ENCODE results near the gene PI4KB.

The PI4KB gene

DNA sequence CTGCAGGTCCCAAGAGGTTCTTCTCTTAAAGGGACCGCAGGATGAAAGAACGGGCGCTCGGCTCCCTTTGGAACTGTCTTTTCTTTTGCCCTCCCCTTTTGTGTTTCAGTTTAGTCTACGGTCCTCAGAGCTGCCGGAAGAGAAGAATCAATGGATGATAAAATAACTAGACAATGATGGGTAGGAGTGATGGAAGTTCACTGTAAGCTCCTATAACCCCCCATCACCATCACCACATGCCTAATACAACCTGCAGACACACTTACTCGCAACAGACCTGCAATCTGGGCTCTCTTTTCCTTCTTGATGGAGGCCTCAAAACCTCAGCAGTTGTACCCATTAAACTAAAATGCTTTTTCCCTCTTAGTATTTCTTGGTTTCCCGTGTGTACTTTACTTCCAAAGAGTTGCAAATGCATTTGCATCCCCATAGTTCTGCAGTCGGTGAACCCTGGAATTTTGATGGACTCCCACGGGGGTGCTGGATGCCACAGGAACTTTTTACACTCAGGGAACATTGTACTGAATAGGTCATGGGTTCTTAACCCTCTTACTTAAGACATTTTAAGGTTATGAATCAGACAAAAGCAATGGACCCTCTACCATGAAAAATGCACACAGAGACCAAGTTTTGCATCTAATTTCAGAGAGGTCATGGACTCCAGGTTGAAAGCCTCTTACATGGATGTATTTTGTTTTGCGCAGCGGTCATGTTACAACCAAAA lies 20.5 kb upstream of the PI4KB start:
- TF ChIP-seq HDGF (IDR thresholded peaks at IDR 0.05; ENCODE audit: borderline replicate concordance) (no peak), TARDBP (IDR thresholded peaks at IDR 0.05) (no peak), L3MBTL2 (conservative IDR thresholded peaks at IDR 0.05) (no peak), CTBP1 (IDR thresholded peaks at IDR 0.05; ENCODE audit: borderline replicate concordance) (no peak)
- DNase-seq (ENCODE audit: extremely low spot score) = no peak
- POLR2A ChIA-PET = interaction anchor here (1.2 to 2.2 kb wide), 3 partner anchors 20 to 65 kb away, joined by 3 to 9 read pairs (median 4); partner anchors contain the start of gene SELENBP1
- CTCF ChIA-PET = interaction anchor here (0.6 kb wide), 1 partner anchor 47 kb away, joined by 4 read pairs; no protein-coding TSS in a partner anchor

DNA sequence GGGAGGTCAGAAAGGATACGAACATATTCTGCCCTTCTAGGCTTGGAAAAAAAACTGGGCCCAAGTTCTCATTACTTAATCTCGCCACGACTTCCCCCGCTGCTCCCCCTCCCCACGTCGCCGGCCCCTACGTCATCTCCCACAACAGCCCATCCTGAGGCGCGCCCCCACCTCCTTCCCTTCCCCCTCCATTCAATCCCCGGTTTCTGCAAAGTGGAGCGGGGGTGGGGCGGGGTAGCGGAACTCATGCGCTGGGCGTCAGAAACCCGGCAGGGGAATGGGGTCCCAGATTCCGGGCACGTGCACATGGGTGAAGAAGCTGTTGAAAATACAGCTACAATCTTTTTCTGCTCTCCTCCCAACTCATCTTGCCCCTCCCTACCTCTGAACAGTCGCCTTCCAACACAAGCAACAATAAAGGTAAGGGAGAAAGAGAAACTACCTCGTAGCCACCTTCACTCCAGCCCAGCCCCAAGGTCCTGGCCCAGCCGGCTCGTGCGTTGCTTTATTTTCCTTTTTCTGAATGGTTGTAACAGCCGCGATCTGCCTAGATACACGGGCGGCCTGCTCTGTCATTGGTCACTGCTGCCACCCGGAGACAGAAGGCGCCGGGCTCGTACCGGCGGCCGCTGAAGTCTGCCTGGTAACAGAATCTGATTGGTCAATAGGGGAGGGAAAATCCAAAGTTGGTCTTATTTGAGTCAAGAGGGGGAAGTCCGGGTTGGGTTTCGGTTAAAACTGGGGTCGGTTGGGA lies 19.7 kb upstream of the PI4KB start, which contains the start of gene RFX5:
RFX5 (minus strand) TSS at position 484 of the 754 bp plus-strand sequence. CDS start 932 bp downstream, outside the sequence.
- TF ChIP-seq BHLHE40 (IDR thresholded peaks at IDR 0.05; ENCODE audit: borderline replicate concordance) (peak; percentile 32; the same call in 1 of the 2 replicates), ARNT (IDR thresholded peaks at IDR 0.05) (no peak), L3MBTL2 (conservative IDR thresholded peaks at IDR 0.05) (peak; percentile 96)
- ChIA-PET POLR2A (interaction anchor here (1.2 to 2.2 kb wide), 3 partner anchors 21 to 64 kb away, joined by 3 to 9 read pairs (median 4); partner anchors contain the start of gene SELENBP1), CTCF (no interaction called here)
- DNase-seq (ENCODE audit: extremely low spot score) = peak; percentile 99

DNA sequence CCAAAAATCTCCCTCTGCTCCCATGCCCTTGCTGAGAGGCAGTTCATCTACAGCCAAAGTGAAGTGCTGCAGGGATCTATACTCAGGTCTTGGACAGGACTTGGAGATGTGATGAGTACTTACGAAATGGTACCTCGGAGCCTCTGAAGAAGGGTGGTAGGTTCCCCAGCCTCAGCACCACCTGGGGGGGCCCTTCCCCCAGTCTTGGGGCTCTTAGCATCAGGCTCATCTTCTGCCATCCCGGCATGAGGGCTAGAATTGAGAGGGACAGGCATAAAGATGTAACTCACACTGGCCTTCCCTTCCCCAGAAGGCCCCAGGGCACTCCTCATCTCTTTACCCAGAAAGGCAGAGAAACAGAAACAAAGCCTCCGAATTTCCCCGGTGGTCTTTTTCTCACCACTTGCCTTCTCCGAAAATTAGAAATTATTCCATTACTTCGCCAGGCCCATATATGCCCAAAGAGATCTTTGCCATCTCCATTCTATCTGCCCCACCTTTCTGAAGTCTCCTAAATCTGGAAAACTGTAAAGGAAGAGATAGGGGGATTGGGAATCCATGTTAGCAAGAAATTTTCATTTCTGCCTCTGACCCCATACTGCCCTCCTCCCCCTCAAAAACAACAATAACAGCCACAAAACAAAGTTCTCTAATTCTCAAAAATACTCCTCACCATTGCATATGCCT lies 19.0 kb upstream of the PI4KB start:
- CTCF ChIA-PET = no interaction called here
- no peak for DNase-seq (ENCODE audit: extremely low spot score)
- TF ChIP-seq L3MBTL2 (conservative IDR thresholded peaks at IDR 0.05) (no peak), SP1 (IDR thresholded peaks at IDR 0.05) (no peak), FOXM1 (IDR thresholded peaks at IDR 0.05; ENCODE audit: borderline replicate concordance) (no peak), TARDBP (IDR thresholded peaks at IDR 0.05) (no peak), NFRKB (IDR thresholded peaks at IDR 0.05) (no peak), BHLHE40 (IDR thresholded peaks at IDR 0.05; ENCODE audit: borderline replicate concordance) (no peak), ZNF384 (IDR thresholded peaks at IDR 0.05) (no peak), CTBP1 (IDR thresholded peaks at IDR 0.05; ENCODE audit: borderline replicate concordance) (no peak), FOXA1 (IDR thresholded peaks at IDR 0.05) (no peak)
- TF ChIP-seq, protein P1, sequence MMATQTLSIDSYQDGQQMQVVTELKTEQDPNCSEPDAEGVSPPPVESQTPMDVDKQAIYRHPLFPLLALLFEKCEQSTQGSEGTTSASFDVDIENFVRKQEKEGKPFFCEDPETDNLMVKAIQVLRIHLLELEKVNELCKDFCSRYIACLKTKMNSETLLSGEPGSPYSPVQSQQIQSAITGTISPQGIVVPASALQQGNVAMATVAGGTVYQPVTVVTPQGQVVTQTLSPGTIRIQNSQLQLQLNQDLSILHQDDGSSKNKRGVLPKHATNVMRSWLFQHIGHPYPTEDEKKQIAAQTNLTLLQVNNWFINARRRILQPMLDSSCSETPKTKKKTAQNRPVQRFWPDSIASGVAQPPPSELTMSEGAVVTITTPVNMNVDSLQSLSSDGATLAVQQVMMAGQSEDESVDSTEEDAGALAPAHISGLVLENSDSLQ (IDR thresholded peaks at IDR 0.05) = no peak
- POLR2A ChIA-PET = interaction anchor here (0.7 to 2.2 kb wide), 4 partner anchors 22 to 63 kb away, joined by 3 to 9 read pairs (median 4); partner anchors contain the start of gene SELENBP1

DNA sequence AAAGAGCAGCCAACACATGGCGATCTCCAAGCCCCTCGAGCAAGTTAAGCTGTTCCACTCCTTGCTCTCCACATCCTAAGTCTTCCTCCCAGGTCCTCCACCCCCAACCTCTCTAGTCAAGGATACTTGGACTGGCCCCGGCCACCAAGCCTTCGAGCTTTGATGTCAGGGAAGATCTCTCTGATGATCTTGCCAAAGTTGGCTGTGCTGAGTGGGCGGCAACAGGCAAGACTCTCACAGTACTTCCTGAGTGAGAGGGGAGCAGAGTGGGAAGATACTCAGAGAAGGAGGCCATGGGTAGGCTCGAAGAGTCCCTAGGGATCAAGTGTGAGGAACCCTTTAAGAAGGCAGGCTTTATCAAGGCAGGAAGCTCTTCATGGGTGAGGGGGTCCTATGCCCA lies 17.1 kb upstream of the PI4KB start:
- ChIA-PET POLR2A (interaction anchor here (0.9 to 2.0 kb wide), 4 partner anchors 9 to 56 kb away, joined by 3 to 11 read pairs (median 4); partner anchors contain the start of genes PI4KB and PSMB4), CTCF (no interaction called here)
- TF ChIP-seq BHLHE40 (IDR thresholded peaks at IDR 0.05; ENCODE audit: borderline replicate concordance) (no peak), TARDBP (IDR thresholded peaks at IDR 0.05) (no peak), ZNF384 (IDR thresholded peaks at IDR 0.05) (no peak), HDGF (IDR thresholded peaks at IDR 0.05; ENCODE audit: borderline replicate concordance) (no peak), ELF4 (IDR thresholded peaks at IDR 0.05) (no peak), LEF1 (IDR thresholded peaks at IDR 0.05; ENCODE audit: borderline replicate concordance) (no peak), ARNT (IDR thresholded peaks at IDR 0.05) (no peak), FOXA1 (IDR thresholded peaks at IDR 0.05) (no peak), SUZ12 (IDR thresholded peaks at IDR 0.05) (no peak), NFRKB (IDR thresholded peaks at IDR 0.05) (no peak)
- TF ChIP-seq, protein P1 (IDR thresholded peaks at IDR 0.05) = no peak
- DNase-seq (ENCODE audit: extremely low spot score) = no peak

DNA sequence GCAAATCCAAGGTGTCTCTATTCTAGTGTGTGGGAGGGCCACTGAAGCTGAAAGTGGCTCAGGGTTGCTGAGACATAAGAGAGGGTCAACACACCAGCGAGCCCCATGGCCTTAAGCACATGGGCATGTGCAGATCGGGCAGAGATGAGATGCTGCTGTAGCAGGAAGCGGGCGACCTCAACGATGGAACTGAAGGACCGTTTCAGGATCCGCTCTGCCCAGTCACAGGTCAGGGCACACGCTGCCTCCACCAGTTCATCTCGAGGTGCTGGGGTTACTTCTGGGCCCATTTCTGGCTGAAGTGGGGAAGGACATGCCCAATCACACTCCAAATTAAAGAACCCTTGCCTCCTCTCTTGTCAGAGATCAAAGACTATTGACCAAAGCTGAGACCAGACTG lies 16.4 kb upstream of the PI4KB start:
- TF ChIP-seq, protein P1 (IDR thresholded peaks at IDR 0.05) = no peak
- TF ChIP-seq ELF4 (IDR thresholded peaks at IDR 0.05) (no peak), BHLHE40 (IDR thresholded peaks at IDR 0.05; ENCODE audit: borderline replicate concordance) (no peak), SP1 (IDR thresholded peaks at IDR 0.05) (no peak), L3MBTL2 (conservative IDR thresholded peaks at IDR 0.05) (no peak), ZNF384 (IDR thresholded peaks at IDR 0.05) (no peak), SUZ12 (IDR thresholded peaks at IDR 0.05) (no peak), TARDBP (IDR thresholded peaks at IDR 0.05) (no peak), FOXM1 (IDR thresholded peaks at IDR 0.05; ENCODE audit: borderline replicate concordance) (no peak), LEF1 (IDR thresholded peaks at IDR 0.05; ENCODE audit: borderline replicate concordance) (no peak), HDGF (IDR thresholded peaks at IDR 0.05; ENCODE audit: borderline replicate concordance) (no peak), CTBP1 (IDR thresholded peaks at IDR 0.05; ENCODE audit: borderline replicate concordance) (no peak), FOXA1 (IDR thresholded peaks at IDR 0.05) (no peak), ARNT (IDR thresholded peaks at IDR 0.05) (no peak), NFRKB (IDR thresholded peaks at IDR 0.05) (no peak), FOXK2 (IDR thresholded peaks at IDR 0.05) (no peak)
- POLR2A ChIA-PET = interaction anchor here (0.9 to 2.0 kb wide), 4 partner anchors 8 to 57 kb away, joined by 4 to 11 read pairs (median 5); partner anchors contain the start of genes PI4KB and PSMB4
- no peak for DNase-seq (ENCODE audit: extremely low spot score)
- CTCF ChIA-PET = no interaction called here
